ES-I3 (cell line): Measurements from ENCODE around the gene DIP2C.
"Not testable (repeated sequence)": the region's sequence is repeated elsewhere in the genome, so short reads cannot be mapped to it uniquely, and the experiment has no call there.

Experiments used
- H3K36me3 ChIP-seq: 2 replicates; pipeline ENCODE4 v1.6.1; 2013; ENCODE audit warnings: mild to moderate bottlenecking, low read length, control low read depth, moderate library complexity; ENCODE audit not compliant: insufficient read depth
- H3K4me1 ChIP-seq: 2 replicates; pipeline ENCODE4 v1.6.1; 2013; ENCODE audit warnings: mild to moderate bottlenecking, control low read depth, low read length; ENCODE audit not compliant: insufficient read depth
- H3K9ac ChIP-seq: 2 replicates; pipeline ENCODE4 v1.6.1; 2013; ENCODE audit warnings: low read depth, mild to moderate bottlenecking, low read length, moderate library complexity
- H3K9me3 ChIP-seq: 2 replicates; pipeline ENCODE4 v1.6.1; 2013; ENCODE audit warnings: mild to moderate bottlenecking, low read length, moderate library complexity; ENCODE audit not compliant: control insufficient read depth, insufficient read depth

DIP2C gene

DNA sequence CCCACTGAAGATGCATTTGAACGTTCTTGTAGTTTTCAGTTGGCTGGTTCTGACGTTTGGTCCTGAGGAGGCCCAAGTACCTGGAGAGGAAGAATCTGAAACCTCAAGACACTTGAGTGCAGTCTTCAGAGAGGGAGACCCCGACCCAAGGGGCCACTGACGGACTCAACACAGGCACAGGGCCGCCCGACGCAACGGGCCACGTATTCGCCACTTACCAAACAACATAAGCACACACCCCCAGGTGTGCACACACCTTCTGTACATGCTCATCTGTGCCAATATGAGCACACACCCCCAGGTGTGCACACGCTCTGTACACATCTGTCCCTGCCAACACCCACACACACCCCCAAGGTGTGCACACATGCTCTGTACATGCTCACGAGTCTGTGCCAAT lies 68.5 kb downstream of the DIP2C start:
- Histone ChIP-seq H3K36me3 (no peaks in the 10 kb centered on the region), H3K9ac (no peak overlapping the region), H3K9me3 (no peaks in the 10 kb centered on the region), H3K4me1 (peaks cover 18% of the 10 kb centered on the region)

DNA sequence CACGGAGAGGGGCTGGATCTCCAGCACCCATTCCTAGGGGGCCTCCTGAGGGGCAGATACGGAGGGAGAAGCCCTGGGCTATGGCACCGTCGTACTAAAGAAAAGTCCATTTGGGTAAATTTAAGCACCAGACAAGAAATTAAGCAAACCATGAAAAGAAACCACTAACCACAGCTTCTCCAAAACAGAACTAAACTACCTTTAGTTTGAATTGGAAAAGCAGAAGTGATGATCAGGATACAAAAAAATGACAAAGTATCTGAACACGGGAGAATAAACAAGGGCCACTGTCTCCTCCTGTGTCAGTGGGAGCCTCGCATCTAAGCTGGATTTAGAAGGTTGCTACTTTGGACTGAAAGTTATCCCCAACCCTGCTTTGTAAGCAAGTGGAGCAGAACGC lies 69.1 kb downstream of the DIP2C start:
- Histone ChIP-seq H3K9me3 (no peaks in the 10 kb centered on the region), H3K9ac (no peak overlapping the region), H3K36me3 (no peaks in the 10 kb centered on the region), H3K4me1 (peaks cover 12% of the 10 kb centered on the region)

DNA sequence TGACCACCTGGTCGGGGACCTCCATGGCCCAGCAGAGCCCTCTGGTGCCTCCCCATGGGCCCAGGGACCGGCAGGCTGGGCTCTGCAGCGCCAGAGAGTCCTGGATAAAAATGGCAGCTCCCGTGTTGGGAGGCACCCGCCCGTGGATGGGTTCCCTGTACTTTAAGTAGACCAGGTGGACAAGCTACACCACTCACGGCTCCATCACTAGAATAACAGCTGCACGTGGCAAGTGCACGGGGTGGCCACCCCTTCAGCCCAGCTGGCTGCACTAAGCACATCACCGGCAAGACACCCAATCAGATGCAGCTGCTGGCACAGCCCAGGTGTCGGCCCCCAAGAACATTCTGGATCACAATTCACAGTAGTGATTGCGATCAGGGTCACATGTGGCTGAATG lies 69.8 kb downstream of the DIP2C start:
- peaks cover 8% of the 10 kb centered on the region for H3K4me1 ChIP-seq
- no peak overlapping the region for H3K9ac ChIP-seq
- no peaks in the 10 kb centered on the region for H3K9me3 ChIP-seq
- H3K36me3 ChIP-seq: no peaks in the 10 kb centered on the region

DNA sequence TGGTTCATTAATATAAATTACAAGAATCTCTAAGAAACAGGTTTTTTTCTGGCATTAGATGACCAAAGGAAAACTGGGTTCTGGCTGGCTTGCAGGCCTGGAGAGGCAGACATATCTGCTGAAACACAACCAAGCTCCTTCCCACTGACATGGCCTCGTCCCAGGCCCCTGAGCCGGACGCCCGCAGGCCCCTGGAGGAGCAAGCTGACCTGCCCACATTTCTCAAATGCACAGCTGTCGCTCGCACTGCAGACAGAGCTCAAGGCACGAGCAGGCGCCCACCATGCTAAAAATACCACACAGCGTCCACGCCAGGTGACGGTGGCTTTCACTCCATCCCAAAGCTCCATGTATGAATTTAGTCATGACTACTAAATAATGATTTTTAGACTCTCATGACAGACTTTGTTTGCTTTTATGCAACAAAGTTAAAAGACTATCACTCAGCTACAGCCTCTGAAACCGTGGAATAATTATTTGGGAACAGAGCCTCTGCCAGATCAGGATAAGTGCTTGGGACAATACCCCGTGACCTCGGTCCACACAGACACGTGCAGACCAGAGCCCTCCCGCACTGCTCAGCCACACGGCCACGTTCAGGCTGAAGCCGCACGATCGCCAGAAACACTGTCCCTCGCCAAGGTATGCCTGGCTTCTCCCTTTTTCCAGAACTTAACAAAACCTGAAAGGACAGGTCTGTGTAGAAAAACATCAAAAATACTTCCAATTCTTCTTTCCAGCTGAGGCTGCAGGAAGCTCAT lies 71.1 kb downstream of the DIP2C start:
- Histone ChIP-seq H3K36me3 (no peaks in the 10 kb centered on the region), H3K4me1 (0 out of 2 replicates have a peak, but pooled peaks cover 3% of the 10 kb centered on the region), H3K9ac (no peak overlapping the region), H3K9me3 (no peaks in the 10 kb centered on the region)

DNA sequence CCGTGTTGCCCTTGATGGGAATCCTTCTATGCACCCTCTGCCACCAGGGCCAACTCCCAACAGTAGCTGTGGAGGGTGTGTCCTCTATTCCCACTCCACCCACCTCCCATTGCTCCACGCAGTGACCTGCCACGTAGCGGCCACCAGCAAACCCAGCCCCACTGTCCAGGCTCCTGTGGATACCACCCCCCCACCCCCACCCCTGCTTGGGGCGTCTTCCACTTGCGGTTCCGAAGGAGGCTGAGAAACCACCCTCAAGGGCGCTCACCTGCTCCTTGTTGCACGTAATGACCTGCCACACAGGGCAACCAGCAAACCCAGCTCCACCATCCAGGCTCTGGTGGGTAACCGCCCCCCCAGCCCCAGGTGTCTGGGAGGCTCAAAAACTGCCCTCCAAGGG lies 72.0 kb downstream of the DIP2C start:
- Histone ChIP-seq H3K4me1 (0 out of 2 replicates have a peak, but pooled peaks cover 4% of the 10 kb centered on the region), H3K9ac (no peak overlapping the region), H3K36me3 (no peaks in the 10 kb centered on the region), H3K9me3 (no peaks in the 10 kb centered on the region)

DNA sequence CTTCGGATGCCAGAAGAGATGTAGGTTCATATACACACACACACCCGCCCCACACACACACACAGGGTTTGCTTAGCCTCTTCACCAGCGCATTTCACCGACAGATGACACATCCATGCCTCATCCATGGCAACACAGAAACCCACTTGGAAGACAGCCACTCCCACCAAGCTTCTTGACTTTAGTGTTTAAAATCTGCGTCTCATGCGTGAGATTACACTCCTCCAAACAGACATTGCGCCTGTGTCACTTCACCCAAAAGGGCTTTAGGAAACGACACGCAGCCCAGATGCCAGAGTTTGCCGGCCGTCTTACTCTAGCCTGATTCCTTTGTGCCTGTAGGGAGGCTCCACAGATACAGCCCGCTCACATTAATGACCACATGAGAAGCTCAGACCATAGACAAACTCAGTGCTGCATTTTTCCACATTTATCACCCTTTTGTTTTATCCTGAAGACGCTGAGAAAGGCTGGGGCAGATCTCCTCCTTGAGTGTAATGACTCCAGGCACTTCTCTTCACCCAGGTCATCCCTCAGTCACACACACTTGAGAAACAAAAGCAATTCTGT lies 73.8 kb downstream of the DIP2C start:
- H3K9me3 ChIP-seq: no peaks in the 10 kb centered on the region
- H3K4me1 ChIP-seq: 0 out of 2 replicates have a peak, but pooled peaks cover 4% of the 10 kb centered on the region
- no peaks in the 10 kb centered on the region for H3K36me3 ChIP-seq
- no peak overlapping the region for H3K9ac ChIP-seq

DNA sequence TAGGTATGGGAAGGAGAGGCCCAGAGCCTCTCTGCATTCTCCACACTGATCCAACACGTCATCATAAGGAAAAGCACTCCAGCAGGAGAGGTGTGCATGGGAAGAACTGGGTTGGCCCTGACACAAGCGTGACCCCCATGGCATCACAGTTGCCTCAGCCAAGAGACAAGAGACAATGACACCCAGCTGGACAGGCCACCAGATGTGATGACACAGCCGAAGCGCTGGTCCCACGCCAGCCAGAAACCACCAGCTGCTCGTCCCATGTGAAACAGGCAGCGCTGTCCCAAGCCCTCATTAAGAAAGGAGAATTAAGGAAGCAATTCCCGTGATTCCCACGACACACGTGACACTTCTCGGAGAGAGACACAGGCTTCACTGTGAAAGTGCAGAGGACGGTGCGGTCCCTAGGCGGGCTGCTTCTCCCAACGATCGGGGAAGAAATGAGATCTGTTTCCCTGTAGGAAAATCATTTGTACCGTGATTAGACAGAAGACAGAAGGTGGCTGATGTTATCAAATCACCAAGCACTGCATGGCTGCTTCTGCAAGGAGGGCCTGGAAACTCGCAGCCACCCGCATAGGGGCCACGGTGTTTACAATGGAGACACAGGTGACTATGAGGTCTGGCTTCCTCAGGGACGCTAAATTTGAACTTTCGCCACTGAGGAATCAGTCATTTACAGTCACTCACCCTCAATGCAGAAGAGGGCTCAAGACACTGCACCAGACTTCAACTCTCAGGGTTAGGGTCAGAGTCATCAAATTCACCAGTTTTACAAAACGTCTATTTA lies 74.5 kb downstream of the DIP2C start:
- Histone ChIP-seq H3K9me3 (no peaks in the 10 kb centered on the region), H3K4me1 (0 out of 2 replicates have a peak, but pooled peaks cover 4% of the 10 kb centered on the region)

DNA sequence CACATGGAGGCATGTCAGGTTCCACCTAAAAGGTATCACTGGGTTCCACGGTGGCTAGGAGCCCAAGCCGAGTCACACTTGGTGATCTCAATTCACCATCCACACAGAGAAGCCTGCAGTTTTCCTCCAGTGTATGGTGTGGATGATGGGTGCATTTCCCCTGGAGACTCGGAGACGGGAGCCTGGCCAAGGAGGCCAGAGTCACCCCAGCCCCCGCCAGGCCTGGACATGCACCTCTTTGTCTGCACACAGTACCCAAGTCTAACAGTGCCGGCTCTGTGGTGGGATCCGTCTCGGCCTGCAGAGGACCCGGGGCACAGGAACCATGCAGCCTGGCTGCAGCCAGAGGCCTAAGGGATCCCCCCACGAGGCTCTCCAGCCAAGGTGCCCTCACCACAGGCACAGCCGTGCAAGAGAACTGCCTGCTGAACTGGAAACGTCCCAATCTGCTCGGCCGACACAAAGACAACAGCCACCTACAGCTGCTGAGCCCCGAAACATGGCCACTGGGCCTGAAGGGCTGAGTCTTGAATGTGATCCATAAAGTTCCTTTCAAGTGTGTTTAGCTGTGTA lies 75.2 kb downstream of the DIP2C start:
- Histone ChIP-seq H3K9me3 (no peaks in the 10 kb centered on the region), H3K4me1 (0 out of 2 replicates have a peak, but pooled peaks cover 4% of the 10 kb centered on the region), H3K9ac (no peak overlapping the region), H3K36me3 (no peaks in the 10 kb centered on the region)

More for the DNA sequence above, 74.5 kb downstream of the DIP2C start:
- H3K36me3 ChIP-seq: no peaks in the 10 kb centered on the region
- H3K9ac ChIP-seq: no peak overlapping the region

DNA sequence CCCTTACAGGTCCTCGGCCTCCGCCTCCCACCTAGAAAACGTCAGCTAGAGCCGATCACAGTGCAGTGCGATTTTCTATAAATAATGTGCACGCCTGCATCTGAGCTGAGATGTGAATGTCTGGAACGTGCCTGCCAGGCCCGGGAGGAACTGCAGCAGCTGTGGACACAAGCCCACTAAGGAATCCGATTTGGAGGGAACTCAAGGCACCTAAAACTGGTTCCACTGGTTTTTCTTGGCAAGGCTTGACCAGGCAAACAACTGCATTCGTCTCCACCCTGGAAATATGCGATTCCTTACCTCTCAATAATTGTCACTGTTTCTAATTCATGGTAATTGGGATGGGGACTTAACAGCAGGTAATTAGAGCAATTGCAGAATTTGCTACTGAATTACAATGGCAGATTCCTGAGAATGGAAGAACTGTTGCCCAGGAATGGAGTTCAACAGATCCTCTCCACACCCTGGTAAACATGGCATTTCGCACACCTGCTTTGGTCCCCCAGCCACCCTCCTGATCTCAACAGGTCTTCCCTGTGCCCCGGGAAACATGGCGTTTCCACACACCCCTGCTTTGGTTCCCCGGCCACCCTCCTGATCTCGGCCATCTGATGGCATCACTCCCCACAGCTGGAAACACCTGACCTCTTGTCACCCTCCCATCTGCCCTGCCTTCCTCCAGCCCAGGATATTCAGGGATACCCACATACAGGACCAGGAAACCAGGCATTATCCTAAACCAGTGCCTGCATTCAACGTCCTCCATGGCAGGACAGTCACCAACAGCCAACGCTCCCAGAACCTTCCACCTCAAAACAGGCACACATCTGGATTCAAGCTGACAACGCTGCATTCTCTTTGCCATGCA lies 76.0 kb downstream of the DIP2C start:
- 0 out of 2 replicates have a peak, but pooled peaks cover 4% of the 10 kb centered on the region for H3K4me1 ChIP-seq
- H3K9me3 ChIP-seq: no peaks in the 10 kb centered on the region
- no peak overlapping the region for H3K9ac ChIP-seq
- no peaks in the 10 kb centered on the region for H3K36me3 ChIP-seq

DNA sequence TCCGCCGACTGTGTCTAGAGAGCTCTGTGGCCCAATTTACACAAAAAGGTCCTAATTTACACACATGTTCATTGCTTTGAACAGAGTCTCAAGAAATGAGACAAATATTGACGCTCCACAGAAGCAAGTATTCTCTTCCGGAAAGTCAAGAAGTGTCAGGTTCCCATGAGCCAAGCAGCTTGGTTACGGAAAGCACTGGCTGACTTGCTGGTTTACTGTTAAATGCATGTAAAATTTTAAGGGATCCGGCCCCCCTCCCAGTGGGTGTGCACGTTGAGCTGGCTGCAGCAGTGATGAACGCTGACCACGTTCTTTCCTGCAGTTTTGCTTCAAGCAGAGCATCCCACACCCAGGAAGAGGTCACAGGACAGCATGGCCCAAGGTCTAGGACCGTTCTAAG lies 76.8 kb downstream of the DIP2C start:
- H3K9me3 ChIP-seq: no peaks in the 10 kb centered on the region
- no peaks in the 10 kb centered on the region for H3K36me3 ChIP-seq
- no peak overlapping the region for H3K9ac ChIP-seq
- 0 out of 2 replicates have a peak, but pooled peaks cover 4% of the 10 kb centered on the region for H3K4me1 ChIP-seq

DNA sequence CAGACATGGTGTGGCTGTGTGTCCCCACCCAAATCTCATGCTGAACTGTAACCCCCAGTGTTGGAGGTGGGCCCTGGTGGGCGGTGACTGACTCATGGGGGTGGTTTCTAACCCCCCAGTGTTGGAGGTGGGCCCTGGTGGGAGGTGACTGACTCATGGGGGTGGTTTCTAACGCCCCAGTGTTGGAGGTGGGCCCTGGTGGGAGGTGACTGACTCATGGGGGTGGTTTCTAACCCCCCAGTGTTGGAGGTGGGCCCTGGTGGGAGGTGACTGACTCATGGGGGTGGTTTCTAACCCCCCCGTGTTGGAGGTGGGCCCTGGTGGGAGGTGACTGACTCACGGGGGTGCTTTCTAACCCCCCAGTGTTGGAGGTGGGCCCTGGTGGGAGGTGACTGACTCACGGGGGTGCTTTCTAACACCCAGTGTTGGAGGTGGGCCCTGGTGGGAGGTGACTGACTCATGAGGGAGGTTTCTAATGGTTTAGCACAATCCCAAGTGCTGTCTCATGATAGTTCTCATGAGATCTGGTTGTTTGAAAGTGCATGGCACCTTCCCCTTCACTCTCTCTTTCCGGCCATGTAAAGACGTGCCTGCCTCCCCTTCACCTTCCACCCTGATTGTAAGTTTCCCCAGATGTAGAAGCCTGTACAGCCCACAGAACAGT lies 78.7 kb downstream of the DIP2C start:
- not testable (repeated sequence) for H3K9me3 ChIP-seq, H3K4me1 ChIP-seq, H3K9ac ChIP-seq, H3K36me3 ChIP-seq

DNA sequence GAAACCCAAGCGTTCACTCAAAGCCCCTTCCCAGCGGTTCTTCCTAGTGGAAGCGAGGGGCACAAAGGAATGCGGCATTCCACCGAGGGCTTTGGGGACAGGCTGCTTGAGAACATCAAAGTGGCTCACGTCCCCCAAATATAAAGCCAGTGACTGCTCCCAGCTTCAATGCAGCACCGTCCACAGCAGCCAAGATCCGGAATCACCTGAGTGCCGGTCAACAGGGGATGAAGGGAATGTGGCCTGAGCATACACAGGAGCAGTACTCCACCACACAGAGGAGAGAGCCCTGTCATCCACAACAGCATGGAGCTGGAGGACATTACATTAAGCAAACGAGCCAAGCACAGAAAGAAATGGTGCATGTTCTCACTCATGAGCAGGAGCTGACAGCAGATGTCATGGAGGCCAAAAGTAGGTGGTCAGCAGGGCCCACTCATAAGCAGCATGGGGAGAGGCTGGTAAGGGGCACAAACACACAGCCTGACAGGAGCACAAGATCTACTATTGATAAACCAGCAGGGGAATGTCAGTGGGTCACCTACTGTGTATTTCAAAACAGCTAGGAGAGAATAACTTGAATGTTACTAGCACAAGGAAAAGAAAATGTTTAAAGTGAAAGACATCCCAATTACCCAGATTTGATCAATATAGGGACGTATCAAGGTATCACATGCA lies 79.5 kb downstream of the DIP2C start:
- Histone ChIP-seq H3K36me3 (no peaks in the 10 kb centered on the region), H3K9me3 (no peaks in the 10 kb centered on the region), H3K9ac (no peak overlapping the region), H3K4me1 (0 out of 2 replicates have a peak, but pooled peaks cover 4% of the 10 kb centered on the region)

DNA sequence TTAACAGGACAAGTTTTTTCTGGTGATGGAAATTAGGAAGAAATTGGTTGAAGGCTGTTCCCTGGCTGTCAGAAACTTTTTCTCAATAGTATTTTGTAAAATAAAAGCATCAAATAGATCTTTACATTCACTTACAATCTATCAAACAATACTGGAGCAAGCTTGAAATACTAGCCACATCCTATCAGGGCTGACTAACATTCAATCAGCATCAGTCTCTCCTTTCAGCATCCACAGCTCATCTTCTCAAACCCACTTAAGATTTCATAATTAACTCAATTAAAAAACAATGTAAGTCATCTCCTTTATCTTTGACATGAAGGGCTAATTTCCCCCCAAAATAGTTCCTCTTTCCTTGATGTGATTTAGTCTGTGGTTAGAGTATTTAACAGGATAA lies 80.2 kb downstream of the DIP2C start:
- no peaks in the 10 kb centered on the region for H3K9me3 ChIP-seq
- H3K4me1 ChIP-seq: 0 out of 2 replicates have a peak, but pooled peaks cover 4% of the 10 kb centered on the region
- H3K36me3 ChIP-seq: no peaks in the 10 kb centered on the region
- H3K9ac ChIP-seq: no peak overlapping the region
